PC-3 (cell line): ENCODE measurements around the gene CEP128. TPM values are rescaled to one million over a fixed set of nuclear protein-coding genes. Genes with fewer than 3 reads are reported as not detected.

ENCODE experiments used
- ATAC-seq: fragments of 200-7000 bp; cut with Tn5 transposase; 2 replicates; pipeline ENCODE4 v1.9.1; 2020; ENCODE audit warnings: mild to moderate bottlenecking, moderate library complexity
- BruUV-seq: library from RNA; stranded (reverse); fragments of 400-500 nt; replicated peaks from 2 replicates; lab custom pipeline; 2021; lab: Mats Ljungman, UMichigan
- CTCF ChIA-PET: fragments of 300-600 bp; sonication (Branson Sonifier 250); formaldehyde crosslinking; loops from one replicate; lab custom pipeline; 2022; ENCODE audit warnings: antibody characterized with exemption; lab: Charles Lee
- POLR2A ChIA-PET: fragments of 300-600 bp; sonication (Branson Sonifier 250); formaldehyde crosslinking; loops from one replicate; lab custom pipeline; 2022; ENCODE audit warnings: antibody characterized with exemption; ENCODE audit not compliant: unreplicated experiment; lab: Charles Lee
- DNase-seq: peaks from one replicate; pipeline ENCODE4 v3.0.0-alpha.2; 2015
- H2AFZ ChIP-seq: fragments of 300-600 bp; sonication (generic); 2 replicates; pipeline ENCODE4 v1.6.0; 2016; ENCODE audit warnings: antibody characterized with exemption, low read length
- H3F3A ChIP-seq: fragments of 300-600 bp; sonication (generic); one replicate; pipeline ENCODE4 v1.6.0; 2017; ENCODE audit warnings: antibody characterized with exemption, low read length, control low read depth, mild to moderate bottlenecking; ENCODE audit not compliant: unreplicated experiment
- H3K27ac ChIP-seq: fragments of 300-600 bp; sonication (generic); 2 replicates; pipeline ENCODE4 v1.5.1; 2016; ENCODE audit warnings: mild to moderate bottlenecking, low read length
- H3K27me3 ChIP-seq: fragments of 300-600 bp; sonication (generic); 2 replicates; pipeline ENCODE4 v1.6.1; 2016; ENCODE audit warnings: low read length, mixed read lengths
- H3K36me3 ChIP-seq: fragments of 300-600 bp; sonication (generic); 2 replicates; pipeline ENCODE4 v1.6.1; 2016; ENCODE audit warnings: low read depth, mixed run types, low read length, mixed read lengths
- H3K4me1 ChIP-seq: fragments of 300-600 bp; sonication (generic); 2 replicates; pipeline ENCODE4 v1.5.1; 2016; ENCODE audit warnings: low read length; ENCODE audit not compliant: insufficient read depth
- H3K4me2 ChIP-seq: fragments of 300-600 bp; sonication (generic); 2 replicates; pipeline ENCODE4 v1.6.0; 2016; ENCODE audit warnings: low read length
- H3K4me3 ChIP-seq: fragments of 300-600 bp; sonication (generic); 2 replicates; pipeline ENCODE4 v1.5.1; 2016; ENCODE audit warnings: mild to moderate bottlenecking, low read length, mixed read lengths
- H3K79me2 ChIP-seq: fragments of 300-600 bp; sonication (generic); 2 replicates; pipeline ENCODE4 v1.6.1; 2017; ENCODE audit warnings: low read length, mixed read lengths
- H3K9ac ChIP-seq: fragments of 300-600 bp; sonication (generic); 2 replicates; pipeline ENCODE4 v1.6.0; 2016; ENCODE audit warnings: mild to moderate bottlenecking, low read length
- H3K9me2 ChIP-seq: fragments of 300-600 bp; sonication (generic); replicated peaks from 2 replicates; pipeline ENCODE4 v1.6.1; 2016; ENCODE audit warnings: mixed run types, low read length, mixed read lengths
- H3K9me3 ChIP-seq: fragments of 300-600 bp; sonication (generic); 2 replicates; pipeline ENCODE4 v1.6.1; 2016; ENCODE audit warnings: low read length, mixed read lengths
- H4K20me1 ChIP-seq: fragments of 300-600 bp; sonication (generic); 2 replicates; pipeline ENCODE4 v1.6.1; 2016; ENCODE audit warnings: low read length, mixed read lengths
- CTCF ChIP-seq: fragments of 300-600 bp; sonication (generic); conservative IDR thresholded peaks from 2 replicates; pipeline ENCODE4 v1.5.1; 2017; ENCODE audit warnings: antibody characterized with exemption, low read depth, mild to moderate bottlenecking, low read length
- EZH2 ChIP-seq: fragments of 300-600 bp; sonication (generic); IDR thresholded peaks from one replicate; pipeline ENCODE4 v1.6.1; 2017; ENCODE audit warnings: antibody characterized with exemption, mild to moderate bottlenecking, low read length; ENCODE audit not compliant: unreplicated experiment
- EZH2phosphoT487 ChIP-seq: fragments of 300-600 bp; sonication (generic); IDR thresholded peaks from 2 replicates; pipeline ENCODE4 v1.6.1; 2018; ENCODE audit warnings: mild to moderate bottlenecking, antibody characterized with exemption, low read length, borderline replicate concordance
- intact Hi-C: fragments of 100-400 bp; cut with micrococcal nuclease; formaldehyde crosslinking; loops from 2 replicates; pipeline ENCODE4 v1.9.0; 2023
- total RNA-seq: library from RNA; depleted of rRNA; stranded (reverse); fragments of >200 nt; gene quantifications from 2 replicates; pipeline ENCODE4 v1.2.3, GENCODE V29; 2014

Gene CEP128
- total RNA-seq, 1 experiment from 2014 or later: 11.6 TPM

- Histone ChIP-seq H3K9ac (no peak overlapping the region), H3K9me2 (no peaks in the 10 kb centered on the region), H3F3A (no peaks in the 10 kb centered on the region), H3K27me3 (no peaks in the 10 kb centered on the region), H3K36me3 (no peaks in the 10 kb centered on the region), H3K4me3 (no peak overlapping the region), H3K27ac (no peak overlapping the region), H3K9me3 (no peaks in the 10 kb centered on the region), H2AFZ (no peak overlapping the region), H3K79me2 (no peaks in the 10 kb centered on the region), H3K4me2 (no peak overlapping the region), H4K20me1 (no peaks in the 10 kb centered on the region), H3K4me1 (no peaks in the 10 kb centered on the region)
- ChIA-PET CTCF (no interaction called here), POLR2A (no interaction called here)
- no peak for ATAC-seq
- no peak for TF ChIP-seq EZH2phosphoT487
- no peak for TF ChIP-seq EZH2
- no peak for TF ChIP-seq CTCF
- intact Hi-C loops: no loop called here
- BruUV-seq: no TSS peak
- DNase-seq: no peak
Measured at GRCh38 chr14:80491131-80491530, 450.4 kb downstream of the CEP128 start.

DNA sequence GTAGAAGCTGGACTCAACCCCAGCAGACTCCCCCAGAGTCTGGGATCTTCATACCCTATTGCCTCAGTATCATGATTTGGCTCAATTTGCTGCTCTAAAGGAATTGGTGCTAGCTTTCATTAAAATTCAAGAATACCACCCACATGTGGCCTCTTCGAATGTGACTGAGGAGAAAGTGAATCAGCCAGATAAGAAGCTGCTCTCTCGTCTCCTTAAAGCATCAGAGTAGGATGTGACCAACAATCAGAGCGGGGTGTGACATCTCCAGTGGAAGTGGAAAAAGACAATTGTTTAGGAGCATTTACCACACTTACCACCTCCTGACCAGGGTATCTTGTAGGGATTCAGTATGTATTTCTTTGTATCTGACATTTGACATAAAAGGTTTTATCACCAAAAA lies 452.0 kb downstream of the CEP128 start:
- no peaks in the 10 kb centered on the region for H4K20me1 ChIP-seq
- no peaks in the 10 kb centered on the region for H3F3A ChIP-seq
- H3K79me2 ChIP-seq: no peaks in the 10 kb centered on the region
- no peak overlapping the region for H3K4me2 ChIP-seq
- intact Hi-C loops: no loop called here
- CTCF ChIA-PET: no interaction called here
- no peak for ATAC-seq
- H3K9me3 ChIP-seq: no peaks in the 10 kb centered on the region
- H2AFZ ChIP-seq: no peak overlapping the region
- no peaks in the 10 kb centered on the region for H3K36me3 ChIP-seq
- TF ChIP-seq EZH2phosphoT487 (no peak), CTCF (no peak)
- H3K9me2 ChIP-seq: no peaks in the 10 kb centered on the region
- no peak overlapping the region for H3K27ac ChIP-seq
- H3K4me3 ChIP-seq: no peak overlapping the region
- H3K9ac ChIP-seq: no peak overlapping the region
- no peak for DNase-seq
- H3K4me1 ChIP-seq: no peaks in the 10 kb centered on the region
- H3K27me3 ChIP-seq: no peaks in the 10 kb centered on the region
- POLR2A ChIA-PET: no interaction called here
- no TSS peak for BruUV-seq

DNA sequence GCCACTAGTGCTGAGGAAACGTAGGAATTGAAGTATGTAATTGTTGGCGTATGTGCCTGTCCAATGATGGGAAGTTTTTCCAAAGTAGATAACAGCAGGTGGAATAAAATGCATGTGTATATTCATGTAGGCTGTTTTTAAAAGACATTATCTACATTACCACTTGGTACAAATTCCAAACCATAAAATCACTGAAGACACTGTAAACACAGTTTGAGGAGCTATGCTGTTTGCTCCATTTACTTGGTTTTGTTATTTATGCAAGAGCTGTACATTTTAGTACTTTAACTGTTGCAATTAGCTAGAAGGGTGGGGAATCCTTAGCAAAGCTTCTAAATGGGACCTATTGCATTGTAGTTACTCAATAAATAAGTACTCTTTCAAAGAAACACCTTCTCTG lies 455.8 kb downstream of the CEP128 start:
- intact Hi-C loops: no loop called here

More for the DNA sequence above, 455.8 kb downstream of the CEP128 start:
- TF ChIP-seq CTCF (no peak), EZH2phosphoT487 (no peak), EZH2 (no peak)
- H3K4me3 ChIP-seq: no peak overlapping the region
- no peak for DNase-seq
- no peaks in the 10 kb centered on the region for H4K20me1 ChIP-seq
- no peak for ATAC-seq
- H2AFZ ChIP-seq: no peak overlapping the region
- H3K9ac ChIP-seq: no peak overlapping the region
- no TSS peak for BruUV-seq
- no peaks in the 10 kb centered on the region for H3K79me2 ChIP-seq
- no peaks in the 10 kb centered on the region for H3K4me1 ChIP-seq
- H3F3A ChIP-seq: no peaks in the 10 kb centered on the region
- no peaks in the 10 kb centered on the region for H3K9me2 ChIP-seq
- H3K36me3 ChIP-seq: no peaks in the 10 kb centered on the region
- ChIA-PET CTCF (interaction anchor here (0.5 kb wide), 1 partner anchor 65 kb away, joined by 5 read pairs; no protein-coding TSS in a partner anchor), POLR2A (no interaction called here)
- H3K9me3 ChIP-seq: no peaks in the 10 kb centered on the region
- H3K27ac ChIP-seq: no peak overlapping the region
- H3K4me2 ChIP-seq: no peak overlapping the region
- H3K27me3 ChIP-seq: no peaks in the 10 kb centered on the region
